Activated CD8-positive, alpha-beta memory T cell treated with anti-CD3 and anti-CD28 coated beads for 48 hours (primary cell): ENCODE data around the gene ABHD5.
A peak's percentile ranks its signal among the peaks of the same experiment; 100 is the strongest.

Source experiments
- DNase-seq, 3 experiments: peaks; one replicate each; pipeline ENCODE4 v3.0.0-alpha.2; 2020; ENCODE audit warnings: low read depth in 2 of 3, low spot score in 2 of 3

The ABHD5 gene

DNA sequence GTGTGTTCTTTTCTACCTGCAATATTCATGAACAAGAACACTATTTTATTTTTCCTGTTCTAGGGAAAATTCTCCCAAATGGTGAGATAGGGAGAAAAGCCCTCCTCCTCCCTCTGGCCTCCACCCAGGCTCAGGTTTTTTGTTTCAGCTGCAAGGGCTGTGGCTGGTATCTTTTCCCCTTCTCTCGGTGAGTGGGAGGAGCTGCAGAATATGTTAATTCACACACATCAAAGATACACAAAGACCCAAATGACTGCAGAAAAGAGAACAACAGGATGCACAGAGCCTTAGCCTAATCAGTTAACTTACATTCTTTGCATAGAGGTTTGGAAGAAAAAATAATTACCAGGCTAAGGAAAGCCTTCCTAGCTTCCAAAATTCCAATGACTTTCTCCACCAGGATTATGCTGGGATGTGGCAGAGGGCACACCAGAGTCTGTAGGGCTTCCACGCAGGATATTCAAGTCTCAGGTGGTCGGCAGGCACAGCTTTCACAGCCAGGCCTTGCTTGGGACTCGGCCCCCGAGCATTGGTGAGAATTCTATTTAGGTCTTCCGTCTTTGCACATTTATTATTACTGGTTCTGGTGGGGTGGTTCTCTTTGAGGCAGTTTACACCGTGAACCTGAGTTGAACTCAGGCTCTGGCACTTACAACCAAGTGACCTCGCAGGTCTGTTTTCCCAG is 64.9 kb downstream of the ABHD5 start:
- DNase-seq: no peak

DNA sequence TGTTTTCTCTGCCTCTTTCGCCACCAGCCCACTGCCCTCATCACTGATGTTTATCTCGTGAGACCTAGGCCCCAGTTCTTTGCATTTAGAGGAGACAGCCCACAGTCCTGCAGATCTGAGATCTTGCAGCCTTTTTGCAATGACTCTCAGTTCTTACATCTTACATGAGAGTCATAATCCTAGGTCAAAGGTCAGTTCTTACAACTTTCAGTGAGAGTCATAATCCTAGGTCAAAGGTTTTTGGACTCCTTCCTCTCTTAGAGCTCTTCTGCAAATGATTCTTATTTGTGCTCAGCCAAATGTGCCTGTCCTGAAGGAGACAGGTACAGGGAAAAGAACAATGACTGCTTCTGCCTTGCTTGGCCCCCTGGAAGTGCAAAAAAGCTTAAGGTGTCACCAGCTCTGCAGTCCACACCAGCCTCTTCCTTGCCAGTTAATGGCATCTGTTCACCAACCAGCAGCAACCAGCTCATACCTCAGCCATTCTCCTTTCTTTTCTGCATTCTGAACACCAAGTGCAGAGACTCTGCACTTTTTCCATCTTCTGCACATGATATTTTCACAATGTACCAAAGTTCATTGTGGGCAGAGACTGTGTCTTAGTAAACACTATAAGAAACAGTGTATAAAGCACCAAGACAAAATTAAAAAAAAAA is 67.1 kb downstream of the ABHD5 start:
- DNase-seq: no peak

DNA sequence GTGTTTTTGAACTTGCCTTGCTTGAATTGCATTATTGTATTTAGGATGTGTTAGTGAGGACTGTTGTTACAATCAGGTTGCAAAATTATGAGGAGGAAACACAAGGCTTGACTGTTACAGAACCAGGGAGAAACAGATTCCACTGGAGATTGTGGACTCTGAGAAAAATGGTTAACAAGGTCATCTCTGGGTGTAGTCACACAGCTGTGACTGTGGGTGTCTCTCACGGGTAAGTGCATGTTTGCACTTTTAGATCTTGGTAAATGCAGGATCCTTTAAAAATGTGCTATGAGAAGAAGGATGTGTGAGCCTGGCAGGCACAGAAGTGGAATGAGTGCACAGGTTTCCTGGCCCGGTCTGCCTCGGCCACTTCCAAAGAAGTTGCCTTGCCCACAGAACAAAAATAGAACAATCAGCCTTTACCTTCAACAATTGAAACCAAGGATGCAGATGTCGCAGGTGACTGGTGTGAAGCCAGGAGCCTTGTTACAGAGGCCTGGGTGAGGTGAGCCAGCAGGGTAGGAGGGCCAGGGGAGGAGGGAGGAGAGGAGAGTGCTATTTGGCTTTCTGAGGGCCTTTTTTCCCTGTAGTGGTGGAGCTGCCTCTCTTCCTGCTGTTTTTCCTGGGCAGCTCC is 68.0 kb downstream of the ABHD5 start:
- DNase-seq: no peak

DNA sequence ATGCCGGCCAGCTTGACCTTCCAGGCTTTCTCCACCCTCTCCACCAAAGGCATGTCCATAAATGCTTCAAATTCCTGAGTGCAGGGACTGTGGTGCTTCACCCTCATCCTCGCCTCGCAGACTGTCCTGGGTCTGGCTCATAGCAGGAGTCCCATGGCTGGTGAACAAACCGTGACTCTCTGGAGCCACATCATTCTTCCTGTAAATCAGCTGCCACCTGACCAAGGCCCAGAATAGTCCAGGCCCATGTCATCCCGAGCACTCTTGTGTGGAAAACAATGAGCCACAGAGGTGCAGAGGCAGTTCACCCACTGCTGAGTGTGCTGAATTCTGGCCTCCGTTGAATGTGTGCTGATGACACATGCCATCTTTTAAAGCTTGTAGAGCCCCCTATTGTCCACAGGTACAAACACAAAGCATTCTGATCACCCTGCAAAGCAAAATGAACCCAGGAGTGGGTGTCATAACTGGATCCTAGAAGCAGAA is 68.6 kb downstream of the ABHD5 start:
- DNase-seq: no peak

DNA sequence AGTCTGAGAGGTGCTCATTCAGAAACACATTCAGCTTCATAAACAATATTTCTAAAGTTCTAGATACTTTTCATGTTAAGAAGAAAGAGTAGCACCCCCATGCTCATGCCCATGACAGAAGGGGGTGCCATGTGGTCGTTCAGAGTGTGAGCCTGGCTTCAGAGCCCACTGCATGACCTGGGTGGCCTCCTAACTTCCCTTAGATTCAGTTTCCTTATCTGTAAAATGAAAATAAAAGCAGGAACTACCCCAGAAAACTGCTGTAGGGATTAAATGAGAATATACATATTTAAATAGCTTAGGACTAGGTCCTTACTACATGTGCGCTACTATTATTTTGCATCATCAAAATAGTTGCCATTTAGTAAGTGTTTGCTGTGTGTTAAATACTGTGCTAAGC is 69.2 kb downstream of the ABHD5 start:
- no peak for DNase-seq

DNA sequence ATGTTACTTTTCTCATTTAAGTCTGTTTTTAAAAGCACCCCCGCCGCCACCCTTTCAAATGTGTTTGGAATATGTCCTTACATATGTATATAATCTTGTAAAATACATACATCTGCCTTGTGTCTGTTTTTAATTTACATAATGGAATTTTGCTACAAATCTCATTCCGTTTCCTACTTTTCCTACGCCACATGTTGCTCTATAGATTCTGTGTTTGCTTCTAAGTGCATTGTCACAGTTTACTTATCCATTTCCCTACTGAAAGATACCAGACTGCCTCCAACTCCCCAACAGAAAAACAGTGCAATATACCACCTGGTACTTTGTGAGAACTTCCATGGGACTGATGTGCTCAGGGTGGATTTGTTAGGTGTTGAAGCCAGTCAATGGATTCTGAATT is 70.2 kb downstream of the ABHD5 start:
- DNase-seq: no peak

DNA sequence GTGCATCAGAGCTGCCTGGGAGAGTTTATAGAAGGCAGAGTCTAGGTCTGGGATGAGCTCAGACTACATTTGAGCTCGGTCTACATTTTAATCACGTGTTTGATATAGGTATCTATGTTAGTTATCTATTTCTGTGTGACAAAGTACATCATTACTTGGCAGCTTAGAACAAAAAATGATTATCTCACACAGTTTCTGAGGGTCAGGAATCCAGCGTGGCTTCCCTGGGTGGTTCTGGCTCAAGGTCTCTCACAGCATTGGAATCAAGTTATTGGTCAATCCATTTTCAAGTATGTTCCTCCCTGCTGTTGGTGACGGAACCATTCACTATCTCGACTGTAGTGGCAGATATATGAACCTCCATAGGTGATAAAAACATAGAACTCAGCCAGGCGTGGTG is 71.7 kb downstream of the ABHD5 start:
- DNase-seq: no peak

DNA sequence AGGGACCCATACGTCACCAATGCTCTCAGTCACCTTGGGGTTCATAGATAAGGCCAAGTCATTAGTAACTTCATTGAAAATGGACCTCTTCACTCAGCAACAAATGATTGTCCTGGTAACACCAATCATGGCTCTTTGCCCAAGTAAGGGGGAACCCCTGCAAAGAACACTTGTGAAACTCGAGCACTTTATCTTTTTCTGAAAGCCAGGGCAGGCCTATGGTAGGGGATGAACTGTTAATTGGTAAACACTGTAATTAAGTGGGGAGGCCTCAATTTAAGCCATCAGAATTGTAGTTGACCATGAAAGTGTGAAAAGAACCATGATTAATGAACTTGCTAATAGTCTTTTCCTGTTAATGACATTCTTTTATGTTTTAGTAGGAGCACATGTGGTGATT is 73.3 kb downstream of the ABHD5 start:
- DNase-seq: no peak

DNA sequence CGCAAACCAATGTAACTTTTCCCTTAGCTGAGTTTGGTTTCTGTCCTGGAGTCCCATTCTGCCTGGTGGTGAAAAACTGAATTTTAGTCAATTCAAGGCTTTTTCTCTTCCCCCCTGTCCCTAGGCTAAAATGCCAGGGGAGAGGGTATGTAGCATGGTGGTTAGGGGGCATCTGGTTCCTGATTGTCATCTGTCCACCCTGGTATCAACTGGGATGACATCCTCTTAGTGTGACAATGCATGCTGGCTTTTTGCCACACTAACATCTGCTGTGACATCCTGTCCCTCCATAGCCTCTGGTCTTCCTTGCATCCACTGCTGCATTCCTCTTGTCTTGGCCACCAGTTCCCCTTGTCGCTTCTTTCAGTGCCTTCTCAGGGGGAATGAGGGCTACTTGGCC is 73.7 kb downstream of the ABHD5 start:
- no peak for DNase-seq

DNA sequence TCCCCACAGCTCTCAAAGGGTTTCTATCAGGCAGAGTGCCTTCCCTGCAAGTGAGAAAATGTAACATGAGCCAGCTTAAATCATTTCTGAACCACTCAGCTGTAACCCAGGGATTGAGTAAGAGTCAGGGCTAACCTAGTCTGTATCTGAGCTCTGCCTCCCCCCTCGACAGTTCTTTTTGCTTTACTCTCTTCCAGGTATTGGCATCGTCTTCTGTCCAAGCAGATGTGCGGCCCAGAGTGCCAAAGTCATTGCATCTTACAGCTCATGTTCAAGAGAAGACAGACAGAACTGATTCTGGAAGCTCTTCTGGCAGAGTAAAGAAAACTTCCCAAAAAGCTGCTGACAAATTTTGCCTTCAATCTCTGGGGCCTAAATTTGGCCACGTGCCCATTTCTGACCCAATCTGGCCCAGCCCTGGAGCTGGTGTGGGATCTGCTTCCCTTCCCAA is 74.8 kb downstream of the ABHD5 start:
- DNase-seq: no peak

DNA sequence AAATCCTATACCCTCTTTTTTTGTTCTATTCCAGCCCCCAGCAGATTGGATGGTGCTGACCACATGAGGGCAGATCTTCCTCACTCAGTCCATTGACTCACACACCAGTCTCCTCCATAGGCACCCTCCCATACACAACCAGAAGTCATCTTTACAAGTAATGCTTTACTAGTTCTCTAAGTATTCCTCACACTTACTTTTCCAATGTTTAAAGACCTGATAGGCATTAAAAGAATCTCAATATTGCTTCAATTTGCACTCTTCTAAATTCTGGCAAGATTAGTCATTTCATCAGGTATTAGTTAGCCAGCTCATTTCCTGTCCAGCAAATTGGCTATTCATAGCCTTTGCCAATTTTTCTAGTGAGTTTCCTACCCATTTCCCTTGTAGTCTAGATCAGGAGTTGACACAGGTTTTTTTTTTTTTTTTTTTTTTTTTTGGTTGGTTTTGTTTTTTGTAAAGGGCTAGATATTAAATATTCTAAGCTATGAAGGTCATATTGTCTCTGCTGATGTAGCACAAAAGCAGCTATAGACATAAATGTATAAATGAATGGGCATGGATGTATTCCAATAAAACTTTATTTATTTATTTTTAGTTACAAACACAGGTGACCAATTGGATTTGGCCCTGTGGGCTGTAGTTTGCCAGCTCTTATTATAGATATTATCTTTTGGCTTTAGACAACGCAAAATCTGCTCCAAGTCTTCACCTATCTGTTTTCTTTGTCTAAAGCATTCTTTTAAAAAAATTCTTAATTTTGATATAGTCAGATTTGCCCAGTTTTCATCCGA is 76.1 kb downstream of the ABHD5 start:
- no peak for DNase-seq

DNA sequence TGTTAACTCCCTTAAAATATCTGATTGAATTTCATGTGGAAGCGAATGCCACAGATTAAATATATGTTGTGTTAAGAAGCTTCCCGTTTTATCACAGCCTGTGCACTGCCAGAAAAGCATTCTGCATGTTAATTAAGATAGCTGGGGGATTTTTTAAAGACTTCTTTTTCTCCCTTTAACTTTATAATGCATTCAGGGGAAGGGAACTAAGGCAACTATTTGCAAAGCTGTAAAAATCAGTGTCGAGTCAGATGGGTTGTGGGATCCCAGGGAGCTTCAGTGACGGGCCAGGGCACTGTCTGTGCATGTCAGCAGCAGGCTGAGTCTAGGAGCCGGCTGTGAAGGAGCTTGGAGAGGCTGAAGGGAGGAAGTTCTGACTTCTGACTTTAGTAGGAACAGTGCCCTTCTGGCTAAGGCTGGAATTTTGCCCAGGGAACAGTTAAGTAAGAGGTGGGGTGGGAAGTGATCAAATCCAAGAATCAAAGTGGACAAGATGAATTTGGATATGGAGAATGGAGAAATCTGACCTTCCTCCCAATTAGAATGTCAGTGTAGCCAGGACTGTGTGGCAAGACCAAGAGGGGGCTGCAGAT is 77.7 kb downstream of the ABHD5 start:
- DNase-seq: no peak

DNA sequence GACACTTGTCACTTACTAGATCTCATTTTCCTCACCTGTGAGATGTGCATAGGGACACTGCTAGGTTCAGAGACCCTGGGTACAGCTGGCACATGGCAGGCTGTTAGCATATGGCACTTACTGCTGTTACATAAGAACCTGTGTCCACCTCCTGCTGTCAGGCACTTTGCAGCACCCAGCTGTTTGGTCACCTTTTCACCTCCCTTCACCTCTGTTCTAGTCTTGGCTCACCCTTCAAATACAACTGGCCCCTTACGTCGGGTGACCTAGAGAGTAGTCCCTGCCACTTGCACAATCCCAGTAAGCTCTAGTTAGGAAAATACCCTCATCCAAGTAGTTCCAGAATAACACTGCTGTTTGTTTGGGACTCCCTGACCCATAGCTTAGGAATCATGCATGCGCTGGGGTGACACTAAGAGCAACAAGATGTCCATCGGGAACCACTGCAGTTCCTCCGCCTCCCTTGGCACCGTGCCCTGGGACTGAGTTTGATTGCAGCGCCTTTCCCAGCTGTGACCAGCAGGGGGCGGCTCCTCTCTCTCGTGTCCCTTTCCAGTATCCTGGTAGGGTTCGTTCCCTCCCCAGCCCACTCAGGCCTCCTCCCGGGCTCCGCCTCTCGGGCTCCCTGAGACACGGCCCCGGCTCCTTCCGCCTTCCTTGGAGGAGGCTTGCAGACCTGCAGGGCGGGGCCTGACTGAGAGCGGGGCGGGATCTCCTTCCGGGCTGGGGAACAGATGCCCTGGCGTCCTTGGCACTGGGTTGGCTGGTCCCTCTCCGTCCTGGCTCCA is 78.6 kb downstream of the ABHD5 start:
- peak; percentile 47 to 76 (median 66) for DNase-seq

DNA sequence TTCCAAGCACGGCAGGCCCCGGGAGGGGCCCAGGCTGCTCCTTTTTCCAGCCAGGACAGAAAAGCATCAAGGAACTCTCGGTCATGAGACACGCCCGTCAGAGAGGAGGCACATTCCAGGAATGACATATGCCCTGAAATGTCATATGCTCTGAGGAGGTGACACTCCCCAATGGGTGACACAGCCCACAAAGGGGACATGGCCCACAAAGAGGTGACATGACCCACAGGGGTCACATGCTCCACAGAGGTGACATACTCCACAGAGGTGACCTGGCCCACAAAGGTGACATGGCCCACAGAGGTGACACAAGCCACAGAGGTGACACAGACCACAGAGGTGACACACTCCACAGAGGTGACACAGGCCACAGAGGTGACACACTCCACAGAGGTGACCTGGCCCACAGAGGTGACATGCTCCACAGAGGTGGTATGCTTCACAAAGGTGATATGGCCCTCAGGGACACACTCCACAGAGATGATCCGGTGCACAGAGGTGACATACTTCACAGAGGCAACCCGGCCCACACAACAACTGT is 79.2 kb downstream of the ABHD5 start:
- no peak for DNase-seq

DNA sequence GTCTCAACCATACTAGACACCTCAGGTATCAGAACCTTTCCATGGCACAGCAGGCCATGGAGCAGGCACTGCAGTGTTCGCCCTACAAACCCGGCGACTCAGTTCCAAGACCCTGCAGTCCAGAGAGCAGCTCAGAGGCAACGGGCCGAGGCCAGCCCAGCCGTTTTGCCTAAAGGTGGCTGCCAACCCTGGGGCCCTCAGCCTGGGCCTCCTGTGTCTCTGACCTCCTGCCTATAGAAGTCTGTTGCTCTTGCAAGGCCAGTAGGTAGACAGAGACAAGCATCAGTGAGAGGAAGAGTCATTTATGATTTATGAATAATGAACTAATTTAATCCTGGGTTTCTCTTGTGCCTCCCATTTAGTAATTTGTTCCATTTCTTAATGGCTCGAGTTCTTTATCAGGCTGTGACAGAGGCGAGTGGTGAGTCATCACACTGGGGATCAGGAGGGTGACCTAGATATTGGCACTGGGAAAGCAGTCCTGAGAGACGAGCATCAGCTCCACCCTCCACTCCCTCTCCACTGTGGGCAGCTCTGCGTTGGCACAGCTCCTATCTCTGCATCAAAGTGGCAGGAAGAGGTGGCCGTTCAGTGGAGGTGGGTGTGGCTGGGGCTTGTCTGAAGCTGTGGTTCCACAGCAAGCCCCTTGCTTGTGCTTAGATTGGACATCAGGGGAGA is 79.8 kb downstream of the ABHD5 start:
- no peak for DNase-seq

DNA sequence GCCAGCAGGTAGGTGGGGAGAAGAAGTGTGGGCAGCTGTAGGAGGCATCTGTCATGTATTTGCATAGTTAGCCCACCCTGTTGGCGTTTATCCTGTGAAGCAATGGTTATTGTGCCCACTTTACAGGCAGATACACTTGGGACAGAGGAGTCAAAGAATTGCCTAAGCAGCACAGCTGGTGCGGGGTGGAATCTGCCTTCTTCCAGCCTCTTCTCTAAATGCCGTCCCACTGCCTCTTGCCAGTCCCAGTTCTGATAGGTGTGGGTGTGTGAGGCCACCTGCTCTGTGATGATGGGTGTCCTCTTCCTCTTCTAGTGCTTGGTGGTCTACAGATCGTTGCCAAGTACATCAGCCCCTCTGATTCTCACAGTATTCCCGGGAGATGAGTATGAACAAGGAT is 80.9 kb downstream of the ABHD5 start:
- no peak for DNase-seq

DNA sequence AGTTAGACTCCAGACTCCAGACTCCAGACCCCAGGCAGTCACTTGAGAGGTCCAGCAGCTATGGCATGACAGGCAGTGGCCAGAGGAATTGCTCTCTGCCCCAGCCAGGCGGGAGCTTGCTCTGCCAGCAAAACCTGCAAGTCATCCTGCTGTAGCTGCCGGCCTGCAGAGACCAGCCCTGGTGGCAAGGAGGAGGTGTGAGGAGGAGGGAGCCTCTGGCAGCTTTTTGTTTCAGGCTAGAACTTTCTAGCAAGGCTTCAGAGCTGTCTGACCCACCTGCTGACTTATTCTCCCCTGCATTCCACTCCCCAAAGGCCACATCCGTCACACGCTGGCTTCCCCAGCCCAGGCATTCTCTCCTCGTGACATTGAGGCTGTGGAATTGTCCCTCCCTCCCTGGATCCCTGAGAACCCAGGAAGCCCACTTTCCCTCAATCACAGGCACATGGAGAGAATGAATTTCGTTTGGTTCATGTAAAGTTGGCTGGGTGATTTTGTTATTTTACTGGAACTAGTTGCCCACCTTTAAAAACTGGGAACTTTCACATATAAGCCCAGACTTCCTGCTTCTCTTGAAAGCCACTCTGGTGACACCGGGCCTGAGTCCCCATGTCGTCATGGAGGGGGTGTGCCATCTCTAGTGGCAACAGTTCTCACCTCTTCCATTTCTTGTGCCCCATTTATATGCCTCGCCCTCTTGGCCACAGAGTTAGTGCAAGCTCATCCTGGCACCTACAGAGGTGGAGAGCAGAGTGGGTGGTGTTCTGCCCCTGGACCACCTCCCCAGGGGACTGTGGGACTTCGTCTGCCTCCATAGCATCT is 82.7 kb downstream of the ABHD5 start:
- DNase-seq: no peak

DNA sequence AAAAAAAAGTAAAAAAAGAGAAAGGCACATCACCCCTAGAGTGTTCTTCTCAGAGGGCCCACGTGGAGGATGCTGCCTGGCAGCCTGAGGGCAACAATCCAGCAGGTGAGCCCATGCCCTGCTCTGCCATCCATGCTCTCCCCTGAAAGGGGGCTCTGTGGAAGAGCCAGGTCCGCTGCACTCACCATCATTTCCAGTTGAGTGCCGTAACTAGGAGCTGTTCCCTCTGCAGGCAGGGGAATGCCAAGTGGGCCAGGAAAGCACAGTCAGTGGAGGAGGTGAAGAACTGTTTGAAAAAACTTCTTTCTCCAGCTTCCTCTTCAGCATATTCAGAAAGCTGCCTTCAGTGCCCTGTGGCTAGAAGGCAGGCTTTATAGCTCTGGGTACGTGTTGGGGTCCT is 84.1 kb downstream of the ABHD5 start:
- no peak for DNase-seq

DNA sequence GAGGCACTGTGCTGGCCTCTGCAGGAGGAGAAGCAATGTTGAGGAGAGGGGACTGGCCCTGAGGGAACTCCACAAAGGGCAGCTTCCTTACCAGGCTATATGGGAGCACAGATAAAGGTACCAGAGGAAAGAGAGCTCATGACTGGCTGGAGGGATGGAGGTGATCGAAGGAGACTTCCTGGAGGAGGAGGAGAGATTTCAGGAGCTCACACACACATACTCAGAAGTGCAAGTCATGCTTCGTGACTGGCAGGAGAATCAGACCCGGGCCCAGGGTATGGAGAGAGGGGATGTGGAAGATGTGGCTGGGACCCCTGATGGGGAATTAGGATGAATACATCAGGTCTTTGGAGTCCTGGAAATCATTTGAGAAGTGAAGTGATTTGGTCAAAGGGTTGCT is 85.4 kb downstream of the ABHD5 start:
- DNase-seq: no peak
